IMR-90 (cell line): Measurements from ENCODE around the gene TNS3. TPM values are rescaled to one million over a fixed set of nuclear protein-coding genes. Genes with fewer than 3 reads are reported as not detected.

ENCODE experiments used
- ATAC-seq: fragments of 200-7000 bp; cut with Tn5 transposase; 2 replicates; pipeline ENCODE4 v1.9.1; 2020; ENCODE audit warnings: low read depth, mild to moderate bottlenecking, moderate library complexity
- BruUV-seq: library from RNA; stranded (reverse); fragments of 400-500 nt; replicated peaks from 2 replicates; lab custom pipeline; 2021; lab: Mats Ljungman, UMichigan
- CTCF ChIA-PET: fragments of 300-600 bp; formaldehyde crosslinking; extraction: SDS; loops from one replicate; lab custom pipeline; 2021; ENCODE audit warnings: antibody characterized with exemption; lab: Yijun Ruan, JAX
- POLR2A ChIA-PET: fragments of 300-600 bp; sonication (Branson Sonifier 250); formaldehyde crosslinking; loops from one replicate; lab custom pipeline; 2022; ENCODE audit warnings: antibody characterized with exemption; ENCODE audit not compliant: unreplicated experiment; lab: Charles Lee
- DNase-seq: peaks from one replicate; pipeline ENCODE4 v3.0.0; 2013
- H2AFZ ChIP-seq: replicated peaks from 2 replicates; pipeline ENCODE3; 2013; ENCODE audit warnings: low read length, mild to moderate bottlenecking; ENCODE audit not compliant: poor library complexity
- H2AK5ac ChIP-seq: 2 replicates; pipeline ENCODE4 v1.6.1; 2013; ENCODE audit warnings: low read depth, low read length, inconsistent platforms
- H2AK9ac ChIP-seq: replicated peaks from 2 replicates; pipeline ENCODE3; 2013; ENCODE audit warnings: mild to moderate bottlenecking, low read depth, low read length, moderate library complexity; ENCODE audit not compliant: poor library complexity
- H2BK120ac ChIP-seq: 2 replicates; pipeline ENCODE4 v1.6.1; 2013; ENCODE audit warnings: low read depth, low read length, inconsistent platforms
- H2BK15ac ChIP-seq: 3 replicates; pipeline ENCODE4 v1.6.1; 2013; ENCODE audit warnings: low read depth, low read length, inconsistent platforms
- H2BK20ac ChIP-seq: 2 replicates; pipeline ENCODE4 v1.6.1; 2013; ENCODE audit warnings: low read depth, mild to moderate bottlenecking, inconsistent platforms, low read length, moderate library complexity
- H2BK5ac ChIP-seq: 2 replicates; pipeline ENCODE4 v1.6.1; 2013; ENCODE audit warnings: mild to moderate bottlenecking, low read depth, low read length, inconsistent platforms; ENCODE audit not compliant: poor library complexity, severe bottlenecking
- H3K14ac ChIP-seq: replicated peaks from 2 replicates; pipeline ENCODE4 v1.6.1; 2013; ENCODE audit warnings: low read depth, low read length, inconsistent platforms
- H3K18ac ChIP-seq: 2 replicates; pipeline ENCODE4 v1.6.1; 2013; ENCODE audit warnings: low read depth, low read length, control low read depth
- H3K23ac ChIP-seq: 2 replicates; pipeline ENCODE4 v1.6.1; 2013; ENCODE audit warnings: low read depth, low read length, inconsistent platforms
- H3K27ac ChIP-seq: 2 replicates; pipeline ENCODE4 v1.5.1; 2013; ENCODE audit warnings: mild to moderate bottlenecking, control low read depth, low read length; ENCODE audit not compliant: insufficient read depth
- H3K27me3 ChIP-seq: 2 replicates; pipeline ENCODE4 v1.6.1; 2013; ENCODE audit warnings: low read length; ENCODE audit not compliant: control insufficient read depth, insufficient read depth
- H3K36me3 ChIP-seq: 2 replicates; pipeline ENCODE4 v1.6.1; 2013; ENCODE audit warnings: low read length, mixed read lengths; ENCODE audit not compliant: control insufficient read depth, insufficient read depth
- H3K4ac ChIP-seq: 2 replicates; pipeline ENCODE4 v1.6.1; 2013; ENCODE audit warnings: low read depth, low read length, inconsistent platforms
- H3K4me1 ChIP-seq: 2 replicates; pipeline ENCODE4 v1.6.1; 2013; ENCODE audit warnings: low read length, mixed read lengths; ENCODE audit not compliant: control insufficient read depth, insufficient read depth
- H3K4me2 ChIP-seq: 2 replicates; pipeline ENCODE4 v1.6.1; 2013; ENCODE audit warnings: low read depth, mild to moderate bottlenecking, control low read depth, low read length, moderate library complexity
- H3K4me3 ChIP-seq: 2 replicates; pipeline ENCODE4 v1.5.1; 2013; ENCODE audit warnings: low read depth, mild to moderate bottlenecking, control low read depth, low read length, moderate library complexity; ENCODE audit not compliant: insufficient read depth
- H3K56ac ChIP-seq: 2 replicates; pipeline ENCODE4 v1.6.1; 2013; ENCODE audit warnings: low read length, inconsistent platforms; ENCODE audit not compliant: insufficient read depth; ENCODE audit errors: extremely low read depth
- H3K79me1 ChIP-seq, 2 experiments: 2 replicates each; pipeline ENCODE4 v1.6.1; 2013; ENCODE audit warnings: low read length in 2 of 2, inconsistent platforms in 1 of 2, low read depth in 1 of 2
- H3K9ac ChIP-seq: 2 replicates; pipeline ENCODE4 v1.6.1; 2013; ENCODE audit warnings: low read depth, low read length, control low read depth
- H3K9me1 ChIP-seq: 2 replicates; pipeline ENCODE4 v1.6.1; 2013; ENCODE audit warnings: low read length, inconsistent platforms; ENCODE audit not compliant: insufficient read depth
- H3K9me3 ChIP-seq: 2 replicates; pipeline ENCODE4 v1.6.1; 2013; ENCODE audit warnings: low read length; ENCODE audit not compliant: control insufficient read depth, insufficient read depth
- H4K20me1 ChIP-seq: 2 replicates; pipeline ENCODE4 v1.6.1; 2013; ENCODE audit warnings: low read length, inconsistent platforms; ENCODE audit not compliant: insufficient read depth
- H4K5ac ChIP-seq: 2 replicates; pipeline ENCODE4 v1.6.1; 2013; ENCODE audit warnings: mild to moderate bottlenecking, low read depth, low read length, control low read depth
- H4K8ac ChIP-seq, 2 experiments: 2 replicates each; pipeline ENCODE4 v1.6.1; 2013; ENCODE audit warnings: low read depth in 2 of 2, low read length in 2 of 2, control low read depth in 1 of 2, inconsistent platforms in 1 of 2
- H4K91ac ChIP-seq: 2 replicates; pipeline ENCODE4 v1.6.1; 2013; ENCODE audit warnings: low read depth, low read length, inconsistent platforms; ENCODE audit not compliant: insufficient read depth
- CEBPB ChIP-seq: IDR thresholded peaks from 2 replicates; pipeline ENCODE4 v1.6.1; 2012; ENCODE audit warnings: low read depth, low read length, improper control_type of control experiment
- CHD1 ChIP-seq: IDR thresholded peaks from 2 replicates; pipeline ENCODE4 v1.6.1; 2012; ENCODE audit warnings: low read depth, low read length, improper control_type of control experiment
- ELK1 ChIP-seq: fragments of 150-350 bp; IDR thresholded peaks from 2 replicates; pipeline ENCODE4 v1.6.1; 2016; ENCODE audit warnings: low read depth, mild to moderate bottlenecking, low read length, moderate library complexity, borderline replicate concordance
- MAFK ChIP-seq: IDR thresholded peaks from 2 replicates; pipeline ENCODE4 v1.6.1; 2012; ENCODE audit warnings: low read depth, low read length, improper control_type of control experiment
- MXI1 ChIP-seq: IDR thresholded peaks from 2 replicates; pipeline ENCODE4 v1.6.1; 2012; ENCODE audit warnings: low read depth, mild to moderate bottlenecking, low read length, moderate library complexity, borderline replicate concordance
- NFE2L2 ChIP-seq: fragments of 150-350 bp; IDR thresholded peaks from 2 replicates; pipeline ENCODE4 v1.6.1; 2016; ENCODE audit warnings: low read depth, mild to moderate bottlenecking, low read length
- POLR2A ChIP-seq: IDR thresholded peaks from 2 replicates; pipeline ENCODE4 v1.6.1; 2012; ENCODE audit warnings: mild to moderate bottlenecking, low read depth, low read length
- SMC3 ChIP-seq: fragments of 150-350 bp; IDR thresholded peaks from 2 replicates; pipeline ENCODE4 v1.6.1; 2016; ENCODE audit warnings: low read depth, mild to moderate bottlenecking, antibody characterized with exemption, low read length, moderate library complexity
- USF2 ChIP-seq: fragments of 150-350 bp; IDR thresholded peaks from 2 replicates; pipeline ENCODE4 v1.6.1; 2017; ENCODE audit warnings: mild to moderate bottlenecking, antibody characterized with exemption, low read length, low read depth
- WGBS, 2 experiments: methylation state at CpG; one replicate each; pipeline versions ENCODE4 v1.1.5 to v1.1.7; 2013; ENCODE audit warnings: missing lambda C conversion rate in 2 of 2; ENCODE audit not compliant: insufficient read length in 1 of 2; ENCODE audit errors: extremely low coverage in 2 of 2; 5-methylcytosine and 5-hydroxymethylcytosine counted together
- dilution Hi-C: fragments of 300-500 bp; cut with HindIII; formaldehyde crosslinking; loops from one replicate; pipeline ENCODE4 v1.14.3; 2018; ENCODE audit warnings: low sequenced_read_pairs; ENCODE audit not compliant: unreplicated experiment
- in situ Hi-C: fragments of 300-500 bp; cut with MboI; formaldehyde crosslinking; loops from 3 replicates; pipeline ENCODE4 v1.14.3; 2019; ENCODE audit warnings: low sequenced_read_pairs, inconsistent platforms, mixed read lengths
- intact Hi-C: fragments of 100-400 bp; cut with micrococcal nuclease; formaldehyde crosslinking; loops from 2 replicates; pipeline ENCODE4 v1.10.0; 2022
- polyA plus RNA-seq, 3 experiments: library from polyadenylated mRNA; depleted of rRNA; stranded (reverse); fragments of >200 nt; gene quantifications; 2 replicates each; pipeline ENCODE4 v1.2.3, GENCODE V29; 2012; ENCODE audit warnings: low replicate concordance in 1 of 3
- total RNA-seq: library from RNA; depleted of rRNA; stranded (reverse); fragments of >200 nt; gene quantifications from 2 replicates; pipeline ENCODE4 v1.2.3, GENCODE V29; 2012

Gene TNS3
- total and polyA plus RNA-seq, 2 of the 4 experiments (the other 2 are of a cell fraction): 64.3 to 79.2 TPM

DNA sequence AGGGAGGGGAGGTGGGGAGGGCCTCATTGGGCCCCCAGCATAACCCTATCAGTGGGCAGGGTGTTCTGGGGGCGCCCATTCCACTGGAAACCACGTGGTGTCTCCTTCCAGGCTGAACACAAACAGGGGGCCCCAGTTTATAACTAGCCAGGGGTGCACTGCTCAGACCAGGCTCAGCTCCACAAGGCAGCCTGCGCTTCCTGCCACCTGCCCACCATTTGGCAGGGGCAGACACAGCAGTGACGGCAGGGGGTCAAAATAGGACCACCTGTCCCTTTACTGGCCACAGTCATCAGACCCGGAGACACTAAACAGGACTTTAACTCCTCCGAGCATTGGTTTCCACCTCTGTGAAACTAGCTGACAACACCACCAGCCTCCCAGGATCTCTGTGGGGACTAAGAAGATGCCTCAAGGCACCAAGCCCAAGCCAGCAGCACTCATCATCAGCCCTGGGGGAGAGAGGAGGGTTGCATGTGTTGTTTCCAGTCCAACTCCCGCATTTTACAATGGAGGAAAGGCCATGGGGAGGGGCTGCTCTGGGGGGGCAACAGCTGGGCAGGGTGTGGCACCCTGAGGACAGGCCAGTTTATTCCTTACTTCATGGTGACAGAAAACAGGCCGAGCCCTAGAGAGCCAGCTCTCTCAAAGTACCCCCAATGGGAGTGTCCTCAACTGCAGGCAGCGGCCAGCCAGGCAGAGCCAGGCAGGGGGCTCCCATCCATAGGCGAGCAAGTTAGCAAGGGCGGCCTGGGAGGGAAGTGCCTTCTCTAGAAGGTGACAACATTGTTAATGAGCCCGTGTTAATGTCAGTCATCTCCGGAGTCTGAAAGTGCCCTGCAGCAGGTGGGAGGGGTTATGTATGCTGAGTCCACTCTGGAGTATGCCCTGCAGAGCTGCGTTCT is 127.6 kb downstream of the TNS3 start:
- peak overlapping the region; percentile 85 for H2BK20ac ChIP-seq
- peak overlapping the region; percentile 99 for H2AK5ac ChIP-seq
- intact Hi-C loops: loop anchor here (5.0 kb wide), 2 partner anchors 118 to 363 kb away; no protein-coding TSS in a partner anchor
- peak overlapping the region; percentile 71 for H2AFZ ChIP-seq
- H2AK9ac ChIP-seq: peak overlapping the region; percentile 89
- peak overlapping the region; percentile 87 for H3K18ac ChIP-seq
- H4K8ac ChIP-seq: peak overlapping the region; percentile 60 to 89
- H3K36me3 ChIP-seq: no peaks in the 10 kb centered on the region
- BruUV-seq: no TSS peak
- H4K5ac ChIP-seq: peak overlapping the region; percentile 82
- peak overlapping the region; percentile 95 for H2BK120ac ChIP-seq
- peaks cover 41 to 90% of the 10 kb centered on the region in 2 experiments for H3K79me1 ChIP-seq
- H3K9ac ChIP-seq: peak overlapping the region; percentile 53
- WGBS, 2 experiments: 100% methylated on average over 2 of the region's 14 CpGs; no CpG with 5 or more reads in 1 of the 2 experiments
- H3K27ac ChIP-seq: peak overlapping the region; percentile 90
- peaks cover 41% of the 10 kb centered on the region for H4K20me1 ChIP-seq
- DNase-seq (peak; percentile 29), ATAC-seq (peak; percentile 1; the same call in 1 of the 2 replicates)
- CTCF ChIA-PET: interaction anchor here (0.5 kb wide), 1 partner anchor 332 kb away, joined by 3 read pairs; no protein-coding TSS in a partner anchor
- peak overlapping the region; percentile 94 for H3K14ac ChIP-seq
- TF ChIP-seq ELK1 (no peak), MAFK (no peak), CEBPB (no peak), POLR2A (no peak), MXI1 (no peak), NFE2L2 (no peak), USF2 (peak; percentile 41; the same call in 1 of the 2 replicates), CHD1 (no peak), SMC3 (no peak)
- peaks cover 57% of the 10 kb centered on the region for H3K9me1 ChIP-seq
- no peaks in the 10 kb centered on the region for H3K9me3 ChIP-seq
- peak overlapping the region; percentile 89; the same call in 2 of the 3 replicates for H2BK15ac ChIP-seq
- dilution Hi-C loops: no loop called here
- no peak overlapping the region for H3K4me3 ChIP-seq
- in situ Hi-C loops: no loop called here
- H3K4me2 ChIP-seq: peak overlapping the region; percentile 47
- peak overlapping the region; percentile 92 for H4K91ac ChIP-seq
- H3K56ac ChIP-seq: peak overlapping the region; percentile 72; the same call in 1 of the 2 replicates
- POLR2A ChIA-PET: interaction anchor here (0.5 kb wide), 1 partner anchor 633 kb away, joined by 6 read pairs; no protein-coding TSS in a partner anchor
- no peaks in the 10 kb centered on the region for H3K27me3 ChIP-seq
- H3K4me1 ChIP-seq: peaks cover 48% of the 10 kb centered on the region
- peak overlapping the region; percentile 92 for H3K23ac ChIP-seq
- peak overlapping the region; percentile 98 for H2BK5ac ChIP-seq
- peak overlapping the region; percentile 95 for H3K4ac ChIP-seq
